ENCODE measurements around the gene PPM1A.

PPM1A gene

DNA sequence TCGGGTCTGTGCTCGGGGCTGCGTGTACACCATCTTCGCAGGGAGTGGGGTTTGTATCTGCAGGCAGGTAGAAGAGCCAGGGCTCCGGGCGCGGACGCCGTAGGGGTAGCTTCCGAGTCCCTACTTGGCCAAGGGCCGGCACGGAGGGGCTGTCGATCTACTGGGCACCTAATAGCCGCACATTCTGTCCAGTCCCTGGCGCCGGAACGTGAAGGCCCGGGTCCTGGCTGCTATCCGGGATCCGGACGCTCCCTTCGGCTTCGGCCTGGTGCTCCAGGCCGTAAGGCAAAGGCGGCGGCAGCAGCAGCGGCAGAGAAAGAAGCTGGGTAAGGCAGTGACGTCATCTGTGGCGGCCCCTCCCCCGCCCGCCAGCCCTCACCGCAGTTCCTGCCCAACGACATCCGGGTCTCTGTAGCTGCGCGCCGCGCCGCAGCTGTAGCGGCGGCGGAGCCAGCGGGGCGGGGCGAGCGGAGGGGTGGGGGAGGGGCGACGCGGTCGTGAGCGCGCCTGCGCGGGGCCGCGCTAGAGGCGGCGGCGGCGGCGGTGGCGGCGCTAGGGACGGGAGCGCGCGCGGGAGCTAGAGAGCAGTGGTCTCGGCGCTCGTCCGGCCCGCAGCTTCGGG, at the start of gene PPM1A:
PPM1A (plus strand) TSS at position 525 of the 622 bp plus-strand sequence. CDS start 33,483 bp downstream, outside the sequence.
- peak; percentile 94 to 95 for DNase-seq

DNA sequence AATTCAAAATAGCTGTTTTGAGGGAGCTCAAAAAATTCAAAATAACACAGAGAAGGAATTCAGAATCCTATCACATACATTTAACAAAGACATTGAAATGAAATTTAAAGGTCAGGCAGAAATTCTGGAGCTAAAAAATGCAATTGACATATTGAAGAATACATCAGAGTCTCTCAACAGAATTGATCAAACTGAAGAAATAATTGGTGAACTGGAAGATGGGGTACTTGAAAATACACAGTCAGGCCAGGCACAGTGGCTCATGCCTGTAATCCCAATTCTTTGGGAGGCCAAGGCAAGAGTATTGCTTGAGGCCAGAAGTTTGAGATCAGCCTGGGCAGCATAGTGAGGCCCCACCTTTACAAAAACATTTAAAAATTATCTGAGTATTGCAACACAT, 49.7 kb upstream of the PPM1A start:
- DNase-seq: no peak

DNA sequence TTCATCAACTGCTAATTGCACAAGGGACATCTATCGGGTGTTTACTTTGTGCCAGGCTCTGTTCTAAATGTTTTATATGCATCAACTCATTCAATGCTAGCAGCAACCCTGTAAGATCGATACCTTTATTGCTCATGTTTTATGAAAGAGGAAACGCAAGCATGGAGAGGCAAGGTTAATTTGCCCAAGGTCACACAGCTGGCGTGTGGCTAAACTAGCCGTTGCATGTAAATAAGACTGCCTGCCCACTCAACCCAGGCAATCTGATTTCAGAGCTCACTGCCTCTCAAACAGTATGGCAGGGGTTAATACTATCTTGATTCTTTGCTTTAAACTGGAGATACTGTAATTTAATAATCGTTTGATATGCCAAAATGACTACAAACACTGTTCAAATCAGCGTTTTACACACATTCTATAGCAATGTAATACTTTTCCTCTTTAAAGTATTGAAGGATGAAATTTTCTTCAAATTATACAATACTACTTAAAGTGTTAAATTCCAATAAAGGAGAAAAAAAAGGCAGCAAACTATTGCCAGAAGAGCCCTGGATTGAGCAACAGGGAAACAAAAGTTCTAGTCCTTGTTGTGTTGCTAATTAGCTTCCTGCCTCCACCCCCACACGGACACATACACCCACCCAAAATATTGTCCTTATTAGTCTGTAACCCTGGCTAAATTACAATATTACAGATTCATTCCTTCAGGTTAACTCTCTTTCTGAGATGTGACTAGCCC, 44.7 kb upstream of the PPM1A start:
- DNase-seq: no peak

DNA sequence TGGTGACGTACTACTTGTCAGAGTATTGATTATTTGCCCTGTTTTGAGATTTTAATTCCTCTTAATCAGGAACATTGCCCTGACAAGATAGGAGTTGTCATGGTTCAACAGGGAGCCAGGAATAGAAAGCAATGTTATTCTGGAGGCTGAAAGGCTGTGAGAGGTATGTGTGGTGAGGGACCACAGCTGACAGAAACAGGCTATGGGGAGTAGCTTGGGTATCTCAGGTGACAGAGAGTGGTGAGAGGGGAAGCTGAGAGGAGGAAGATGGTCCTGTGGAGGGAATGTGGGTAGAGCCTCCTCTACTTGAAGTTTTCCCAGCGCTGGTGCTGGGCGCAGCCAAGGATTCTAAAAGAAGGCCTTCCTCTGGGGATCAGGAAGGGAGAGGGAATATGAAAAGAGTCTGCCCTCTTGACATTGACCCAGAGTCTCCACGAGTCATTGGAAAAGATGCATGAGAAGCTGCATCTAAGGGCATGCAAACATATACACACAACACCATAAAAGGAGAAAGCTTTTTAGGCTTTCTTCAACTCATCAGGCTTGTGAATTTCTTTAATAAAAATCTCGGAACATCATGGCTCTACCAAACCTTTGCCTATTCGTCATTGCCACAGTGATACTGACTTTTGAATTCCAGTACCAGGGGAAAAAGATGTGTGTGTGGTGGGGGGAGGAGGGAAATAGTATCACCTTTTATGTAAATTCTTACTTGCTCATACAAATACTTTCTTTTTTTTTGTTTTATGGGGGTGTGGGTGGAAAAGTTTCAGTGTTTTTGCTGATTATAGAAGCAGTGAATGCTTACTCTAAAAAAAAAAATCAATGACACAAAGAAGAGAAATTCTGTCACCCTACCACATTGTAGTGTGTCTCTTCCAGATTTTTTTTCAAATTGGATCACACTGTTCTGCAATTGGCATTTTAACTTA, 43.9 kb upstream of the PPM1A start:
- no peak for DNase-seq

DNA sequence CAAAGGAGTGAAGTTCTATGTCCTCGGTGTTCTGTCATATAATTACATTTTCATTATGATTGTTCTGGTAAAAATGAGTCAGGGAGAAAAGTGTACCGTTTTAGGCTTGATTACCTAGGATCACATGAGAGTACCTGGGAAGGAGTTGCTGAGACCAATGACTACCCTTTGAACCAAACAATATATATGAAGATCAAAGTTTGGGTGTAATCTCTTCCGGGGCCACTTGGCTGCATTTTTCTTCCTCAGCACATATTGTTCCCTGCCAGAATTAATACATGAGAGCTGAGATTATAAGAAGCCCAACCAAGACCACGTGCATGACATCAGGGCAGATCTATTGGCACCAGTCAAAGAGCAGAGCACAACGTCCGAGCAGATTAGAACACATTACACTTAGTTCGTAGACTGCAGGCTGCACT, 42.8 kb upstream of the PPM1A start:
- DNase-seq: no peak

DNA sequence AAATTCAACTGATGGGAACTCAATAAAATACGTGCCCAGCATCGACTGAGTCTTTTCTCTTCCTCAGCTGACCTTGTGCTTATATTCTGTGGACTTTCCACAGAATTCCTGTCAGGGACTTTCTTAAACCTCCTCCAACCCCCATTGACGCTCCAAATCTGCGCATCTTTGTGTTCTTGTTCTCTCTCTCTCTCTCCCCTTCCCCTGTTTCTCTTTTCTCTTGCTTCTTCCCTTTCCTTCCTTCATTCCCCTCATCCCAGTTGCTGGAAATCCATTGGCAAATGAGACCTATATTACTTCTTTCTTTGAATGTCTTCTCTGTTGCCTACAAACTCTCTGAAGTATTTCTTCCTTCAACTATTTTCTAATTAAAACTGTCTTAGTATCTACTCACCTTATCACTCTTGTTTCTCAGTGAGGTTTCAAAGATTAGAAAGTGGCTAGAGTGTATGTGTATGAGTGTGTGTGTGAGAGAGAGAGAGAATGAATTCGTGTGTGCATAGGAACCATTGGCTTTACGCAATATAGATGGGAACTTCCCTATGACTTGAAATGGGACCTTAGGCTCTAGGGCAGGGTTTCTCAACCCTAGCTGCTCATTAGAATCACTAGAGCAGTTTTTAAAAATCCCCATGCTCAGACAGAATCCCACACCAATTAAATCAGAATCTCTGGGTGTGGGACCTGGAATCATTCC, 42.0 kb upstream of the PPM1A start:
- DNase-seq: no peak

DNA sequence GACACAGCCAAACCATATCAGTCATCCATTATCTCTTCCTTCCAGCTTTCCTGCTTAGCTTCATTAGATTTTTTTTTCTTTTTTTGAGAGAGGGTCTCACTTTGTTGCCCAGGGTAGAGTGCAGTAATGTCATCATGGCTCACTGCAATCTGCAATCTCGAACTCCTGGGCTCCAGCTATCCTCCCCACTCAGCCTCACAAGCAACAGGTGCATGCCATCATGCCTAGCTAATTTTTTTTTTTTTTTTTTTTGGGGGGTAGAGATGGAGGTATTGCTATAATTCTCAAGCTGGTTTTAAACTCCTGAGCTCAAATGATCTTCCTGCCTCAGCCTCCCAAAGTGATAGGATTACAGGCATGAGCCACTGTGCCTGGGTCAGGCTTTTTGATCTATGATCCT, 38.3 kb upstream of the PPM1A start:
- no peak for DNase-seq

DNA sequence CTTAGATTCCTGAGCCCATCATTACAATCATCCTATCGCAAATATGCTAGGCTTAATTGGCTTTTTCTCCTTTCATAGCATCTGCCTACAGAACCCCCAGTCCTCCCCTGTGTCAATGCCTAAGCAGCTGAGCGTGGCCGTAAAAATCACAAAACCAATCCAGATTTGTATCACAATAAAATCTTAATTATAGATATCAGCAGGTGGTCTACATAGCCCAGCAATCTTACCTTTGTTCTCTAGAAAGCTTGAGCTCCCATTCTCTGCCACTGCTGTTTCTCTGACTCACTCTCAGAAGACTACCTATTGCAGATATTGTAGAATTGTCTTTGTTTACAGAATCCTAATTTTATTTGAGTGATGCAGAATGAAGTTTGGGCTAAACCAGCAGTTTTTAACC, 37.9 kb upstream of the PPM1A start:
- no peak for DNase-seq

DNA sequence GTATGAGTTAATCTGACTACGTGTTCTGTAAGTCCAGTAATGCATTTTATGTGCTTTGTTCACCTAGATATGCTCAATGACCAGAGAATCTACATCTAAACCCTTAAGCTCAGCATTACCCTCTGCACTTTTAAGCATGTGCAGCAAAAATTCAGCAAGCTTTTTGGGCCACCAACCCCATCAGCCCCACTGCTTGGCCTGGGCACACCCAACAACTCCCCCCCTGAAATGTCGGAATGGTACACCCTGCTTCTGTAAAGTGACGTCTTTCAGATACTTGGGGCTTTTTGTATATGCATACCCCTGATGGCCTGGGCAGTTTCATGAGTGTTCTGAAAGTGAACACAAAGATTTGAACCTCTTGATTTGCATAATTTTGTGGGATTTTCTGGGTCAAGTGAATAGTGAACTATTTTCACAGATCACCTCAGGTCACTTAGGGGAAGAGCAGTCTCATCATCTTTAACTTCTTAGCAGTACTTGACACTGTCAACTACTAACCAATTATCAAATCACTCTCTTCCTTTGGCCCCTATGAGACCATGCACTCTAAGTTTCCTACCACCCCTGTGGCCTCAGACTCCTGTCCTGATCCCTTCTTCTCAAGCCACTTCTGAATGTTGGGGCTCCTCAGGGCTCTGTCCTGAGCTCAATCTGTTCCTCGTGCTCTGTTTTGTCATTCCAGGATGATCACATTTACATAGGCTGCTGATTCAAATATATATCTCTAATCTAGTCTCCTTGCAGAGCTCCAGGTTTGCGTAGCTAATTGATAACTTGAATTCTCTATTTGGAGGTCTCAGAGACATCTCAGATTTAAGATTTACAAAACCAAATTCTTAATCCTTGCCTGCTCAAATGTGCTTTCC, 36.3 kb upstream of the PPM1A start:
- DNase-seq: no peak

DNA sequence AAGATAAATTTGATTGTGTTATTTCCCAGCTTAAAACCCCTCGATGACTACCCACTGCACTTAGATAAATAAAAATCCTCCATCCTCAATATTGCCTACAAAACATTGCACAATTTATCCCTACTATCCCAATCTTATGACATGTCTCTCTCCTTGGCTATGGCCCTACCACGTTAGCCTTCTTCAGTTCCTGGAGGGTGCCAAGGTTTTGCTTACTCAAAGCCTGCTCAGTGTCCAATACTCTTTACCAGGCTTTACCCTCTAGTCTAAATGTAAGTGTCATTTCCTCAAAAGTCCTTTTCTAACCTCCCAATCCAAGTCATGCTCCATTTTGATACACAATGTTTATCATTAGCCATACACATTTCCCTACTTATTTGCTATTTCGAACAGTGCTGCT, 35.0 kb upstream of the PPM1A start:
- no peak for DNase-seq

DNA sequence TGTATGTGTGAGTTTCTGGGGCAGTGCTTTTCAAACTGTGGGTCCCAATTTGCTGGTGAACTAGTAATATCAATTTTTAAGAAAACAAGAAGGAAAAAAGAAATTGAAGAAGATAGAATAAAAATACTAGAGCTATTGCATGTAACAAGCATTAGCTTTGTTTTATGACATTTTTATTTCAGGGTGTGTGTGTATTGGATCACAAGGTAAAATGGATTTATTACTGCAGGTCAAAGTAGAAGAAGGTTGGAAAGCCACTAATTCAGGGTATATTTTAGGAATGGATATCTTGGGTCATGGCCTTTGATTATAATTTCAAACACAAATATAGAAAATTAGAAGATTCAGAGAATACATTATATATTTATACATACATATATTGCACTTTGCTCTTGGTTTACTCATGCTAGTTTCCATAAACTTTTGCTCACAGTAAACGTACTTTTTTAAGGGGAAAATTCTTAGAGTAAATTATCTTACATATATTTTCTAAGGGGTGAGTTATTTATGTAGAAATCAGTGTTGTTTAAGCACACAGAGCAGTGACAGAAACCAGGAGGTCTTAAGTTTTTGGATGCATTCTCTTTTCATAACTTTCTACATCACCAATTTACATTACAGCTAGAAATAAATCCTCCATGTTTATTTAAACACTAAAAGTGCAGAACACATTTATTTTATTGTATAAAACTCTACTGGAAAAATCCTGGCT, 34.5 kb upstream of the PPM1A start:
- no peak for DNase-seq

DNA sequence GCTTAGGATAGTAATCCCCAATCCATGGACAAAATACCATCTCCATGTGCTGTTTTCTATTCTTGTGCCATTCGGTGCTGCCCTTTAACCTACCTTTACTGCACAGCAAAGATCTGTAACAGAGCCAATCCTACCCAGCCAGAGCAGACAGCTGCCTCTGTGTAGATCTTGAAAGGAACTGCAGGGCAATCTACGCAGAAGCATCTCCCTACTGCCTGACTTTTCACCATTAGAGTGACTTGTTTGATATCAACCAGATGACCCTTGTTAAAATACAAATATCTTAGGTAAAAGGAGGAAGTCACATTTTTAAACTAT, 33.9 kb upstream of the PPM1A start:
- no peak for DNase-seq

DNA sequence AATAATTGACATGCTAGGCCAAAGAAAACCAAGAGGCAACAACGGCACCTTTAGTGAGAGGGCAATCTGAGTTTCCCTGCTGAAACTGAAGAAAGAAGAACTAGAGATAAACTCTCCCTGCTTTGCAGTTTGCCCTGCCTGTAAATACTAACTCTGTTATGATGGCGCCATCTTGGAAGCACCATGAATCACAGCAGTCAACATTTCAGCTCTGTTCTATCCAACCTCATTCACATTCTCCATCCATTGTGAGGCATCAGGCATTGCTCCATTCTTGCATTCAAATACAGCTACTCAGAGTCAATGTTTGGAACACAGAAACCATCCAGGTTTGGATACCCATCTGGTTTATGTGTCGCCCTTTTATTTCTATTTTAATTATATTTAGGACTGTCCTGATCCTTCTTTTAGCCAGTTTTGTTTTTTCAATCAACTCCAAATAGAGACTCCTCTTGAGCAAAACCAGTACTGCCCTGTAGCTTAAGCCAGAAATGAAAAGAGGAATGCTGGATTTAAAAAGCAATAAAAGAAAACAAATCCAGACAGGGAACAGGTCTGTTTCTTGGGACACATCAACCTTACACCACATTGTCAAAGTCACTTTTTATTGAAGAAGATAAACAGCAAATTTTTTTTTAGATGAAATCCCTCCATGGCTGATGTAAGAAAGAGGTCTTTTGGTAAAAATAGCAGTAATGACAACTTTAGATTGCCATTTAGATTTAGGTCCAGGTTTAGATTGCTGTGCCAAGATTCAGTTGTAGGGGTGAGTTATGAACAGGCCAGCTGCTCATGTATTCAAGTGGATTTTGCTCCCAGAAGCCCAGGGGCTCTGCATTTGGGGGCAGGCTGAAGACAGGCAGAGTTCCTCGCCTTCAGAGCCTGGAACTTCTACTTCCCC, 33.3 kb upstream of the PPM1A start:
- DNase-seq: no peak

DNA sequence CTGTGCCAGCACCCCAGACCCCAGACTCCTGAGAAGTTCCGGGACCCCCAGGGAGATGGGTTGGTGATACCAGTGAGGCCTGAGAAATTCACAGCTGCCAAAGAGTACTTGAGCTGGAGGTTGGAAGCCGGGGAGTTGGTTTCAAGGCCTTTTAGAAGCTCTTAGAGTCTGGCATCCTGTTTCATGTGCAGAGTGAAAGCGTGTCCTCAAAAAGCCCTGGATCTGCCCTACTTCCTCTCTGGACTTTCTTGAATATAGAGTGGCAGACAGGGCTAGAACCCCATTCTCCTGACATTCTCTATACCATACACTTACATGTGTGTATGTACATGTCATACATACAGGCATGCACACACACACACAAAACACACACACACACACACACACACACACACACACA, 31.3 kb upstream of the PPM1A start:
- no peak for DNase-seq

DNA sequence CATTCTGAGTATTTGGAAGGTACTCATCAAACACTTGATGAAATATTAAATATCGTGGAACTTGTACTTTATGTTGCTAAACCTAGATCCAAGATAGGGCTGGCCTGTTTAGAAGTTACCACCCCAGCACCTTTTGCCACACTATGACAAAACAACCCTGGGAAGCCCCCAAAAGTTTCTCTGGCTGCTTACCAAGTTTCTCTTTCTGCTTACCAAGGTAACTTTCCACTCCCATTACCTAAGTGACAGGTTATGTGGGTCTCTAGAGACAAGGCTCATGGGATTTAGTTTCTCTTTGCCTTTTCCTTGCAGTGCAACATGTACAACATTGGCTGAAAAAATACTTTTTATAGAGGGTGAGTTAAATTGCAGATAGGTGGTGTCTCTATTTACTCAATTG, 28.9 kb upstream of the PPM1A start:
- DNase-seq: no peak

DNA sequence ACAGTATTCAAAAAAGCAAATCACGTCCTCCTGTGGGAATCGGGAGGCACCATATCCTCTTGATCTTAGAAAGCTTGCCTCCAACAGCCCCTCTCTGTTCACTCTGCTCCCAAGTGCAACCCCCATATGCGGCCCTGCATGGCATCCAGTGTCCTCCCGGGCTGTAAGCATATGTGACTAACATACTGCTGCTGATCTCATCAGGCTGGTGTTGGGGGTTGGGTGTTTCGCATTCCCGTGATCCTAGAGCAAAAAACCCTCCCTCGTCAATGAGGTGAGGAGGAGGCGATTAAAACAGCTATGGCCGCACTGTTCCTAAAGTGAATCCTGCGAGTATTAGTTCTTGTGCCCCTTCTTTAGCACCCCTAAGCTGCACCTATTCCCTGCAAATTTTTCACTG, 28.1 kb upstream of the PPM1A start:
- no peak for DNase-seq

DNA sequence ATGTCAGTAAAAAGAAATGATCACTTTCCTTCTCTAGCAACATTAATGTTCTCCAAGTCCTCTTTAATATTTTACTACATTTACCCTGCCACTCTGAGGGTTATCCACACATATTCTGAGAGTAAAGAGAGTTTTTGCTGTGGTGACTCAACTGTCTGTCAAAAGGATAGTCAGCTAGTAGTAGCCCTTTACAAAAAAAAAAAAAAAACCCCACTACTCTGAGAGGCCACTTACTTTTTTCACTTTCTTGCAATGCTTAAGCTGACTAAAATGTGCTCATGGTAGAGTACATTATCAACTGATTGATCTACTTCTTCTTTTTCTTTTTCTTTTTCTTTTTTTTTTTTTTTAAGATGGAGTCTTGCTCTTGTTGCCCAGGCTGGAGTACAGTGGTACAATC, 27.6 kb upstream of the PPM1A start:
- no peak for DNase-seq

DNA sequence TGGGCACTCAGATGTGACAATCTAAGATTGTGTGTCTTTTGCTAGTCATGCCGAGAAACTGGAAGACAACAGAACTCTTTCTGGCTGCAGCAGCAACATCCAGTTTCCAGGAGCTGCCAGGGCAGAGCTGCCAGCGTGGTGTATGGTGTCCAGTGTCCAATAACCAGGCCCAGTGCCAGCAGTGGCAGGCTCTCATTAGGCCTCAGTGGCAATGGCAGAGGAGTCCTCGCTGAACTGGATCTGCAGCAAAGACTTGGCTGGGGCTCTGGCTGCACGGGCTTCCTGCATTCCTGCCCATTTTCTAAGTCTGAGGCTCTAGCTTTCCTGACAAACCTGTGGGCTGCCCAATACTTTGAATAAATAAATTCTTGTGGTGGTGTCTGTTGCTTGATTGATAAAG, 26.2 kb upstream of the PPM1A start:
- DNase-seq: no peak

DNA sequence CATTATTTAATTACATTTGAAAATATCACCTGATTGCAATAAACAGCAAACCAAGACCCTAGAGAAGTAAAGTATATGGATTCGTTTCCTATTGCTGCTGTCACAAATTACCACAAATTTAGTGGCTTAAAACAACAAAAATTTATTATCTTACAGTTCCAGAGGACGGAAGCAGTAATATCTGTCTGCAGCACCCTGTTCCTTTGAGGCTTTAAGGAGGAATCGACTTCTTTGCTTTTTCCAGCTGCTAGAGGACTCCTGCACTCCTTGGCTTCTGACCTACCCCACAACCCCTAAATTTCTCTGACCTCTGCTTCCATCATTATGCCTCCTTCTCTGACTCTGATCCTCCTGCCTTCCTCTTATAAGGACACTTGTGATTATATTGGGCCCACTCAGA, 23.8 kb upstream of the PPM1A start:
- DNase-seq: no peak

DNA sequence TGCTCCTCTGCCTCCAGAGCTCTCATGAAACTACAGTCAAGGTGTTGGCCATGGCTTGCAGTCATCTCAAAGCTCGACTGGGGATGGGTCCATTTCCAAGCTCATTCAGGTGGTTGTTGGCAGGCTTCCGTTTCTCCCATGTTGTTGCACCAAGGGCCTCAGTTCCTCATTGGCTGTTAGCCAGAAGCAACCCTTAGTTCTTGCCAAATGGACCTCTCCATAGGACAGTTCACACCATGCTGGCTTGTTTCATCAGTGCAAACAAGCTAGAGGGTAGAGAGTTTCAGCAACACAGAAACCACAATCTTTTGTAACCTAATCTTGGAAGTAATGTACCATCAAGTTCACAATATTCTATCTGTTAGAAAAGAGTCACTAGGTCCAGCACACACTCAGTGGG, 22.7 kb upstream of the PPM1A start:
- DNase-seq: no peak

DNA sequence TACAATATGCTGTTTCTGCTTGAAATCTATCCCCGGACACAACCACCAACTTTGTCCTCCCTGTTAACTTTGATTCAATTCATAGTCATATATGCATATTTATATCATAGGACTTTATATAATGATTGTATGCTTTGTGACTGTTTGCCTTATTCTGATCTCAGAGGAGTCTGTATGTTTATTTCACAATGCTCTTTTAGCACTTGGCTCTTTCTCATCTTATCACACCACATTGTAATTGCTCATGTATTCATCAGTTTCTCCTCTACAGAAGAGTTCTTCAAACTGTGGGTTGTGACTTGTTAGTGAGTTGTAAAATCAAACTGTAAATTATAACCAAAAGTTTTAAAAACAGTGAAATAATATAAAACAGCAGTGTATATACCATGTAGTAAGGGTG, 21.7 kb upstream of the PPM1A start:
- DNase-seq: no peak

Data from stimulated activated CD4-positive, alpha-beta T cell treated with anti-CD3 and anti-CD28 coated beads, Interleukin-4, amount 100 ng/mL, for 4 hours (primary cell).